BLaER1 treated with 17β-estradiol and CSF1 and Interleukin-3, amounts not matched to agents 10 nM and 100 nM (cell line): ENCODE measurements around the gene NOXA1.

Source experiments
- H3K27ac ChIP-seq, 11 experiments: shearing (Covaris generic); formaldehyde crosslinking; 2 replicates each; pipeline ENCODE4 v1.8.1; 2022
- H3K27me3 ChIP-seq, 11 experiments: shearing (Covaris generic); formaldehyde crosslinking; 2 replicates each; pipeline ENCODE4 v1.8.1; 2022
- H3K36me3 ChIP-seq, 11 experiments: shearing (Covaris generic); formaldehyde crosslinking; 2 replicates each; pipeline ENCODE4 v1.8.1; 2022
- H3K4me1 ChIP-seq, 10 experiments: shearing (Covaris generic); formaldehyde crosslinking; 2 replicates each; pipeline ENCODE4 v1.8.1; 2022
- H3K4me2 ChIP-seq, 11 experiments: shearing (Covaris generic); formaldehyde crosslinking; 2 replicates each; pipeline ENCODE4 v1.8.1; 2022
- H3K4me3 ChIP-seq, 10 experiments: shearing (Covaris generic); formaldehyde crosslinking; 2 replicates each; pipeline ENCODE4 v1.8.1; 2022
- H3K9ac ChIP-seq, 11 experiments: shearing (Covaris generic); formaldehyde crosslinking; 2 replicates each; pipeline ENCODE4 v1.8.1; 2022
- H3K9me3 ChIP-seq, 11 experiments: shearing (Covaris generic); formaldehyde crosslinking; replicated peaks in 1 of 11; 2 replicates each; pipeline ENCODE4 v1.8.1; 2022
- H4K20me1 ChIP-seq, 11 experiments: shearing (Covaris generic); formaldehyde crosslinking; 2 replicates each; pipeline ENCODE4 v1.8.1; 2022
- Cebpa-rat ChIP-seq, 11 experiments: shearing (Covaris generic); IDR thresholded peaks; 2 replicates each; pipeline ENCODE4 v1.8.1; 2022

NOXA1 gene

GRCh38 chr9:137397675-137398423 lies 25.3 kb upstream of the NOXA1 start:
- peaks cover 0 to 25% (median 7%) of the 10 kb centered on the region in 11 experiments; a peak in 7 of 22 replicates for H4K20me1 ChIP-seq
- peaks cover 5 to 20% (median 16%) of the 10 kb centered on the region in 11 experiments; a peak in 17 of 22 replicates for H3K36me3 ChIP-seq
- H3K4me2 ChIP-seq = peak overlapping the region; percentile 23 to 97 (median 76); a peak in 17 of 22 replicates
- no peak overlapping the region for H3K9ac ChIP-seq
- TF ChIP-seq Cebpa-rat (IDR thresholded peaks at IDR 0.05) = no peak
- no peaks in the 10 kb centered on the region for H3K27me3 ChIP-seq
- H3K4me1 ChIP-seq = peaks cover 56 to 88% (median 69%) of the 10 kb centered on the region in 10 experiments
- peaks cover 35 to 62% (median 54%) of the 10 kb centered on the region in 11 experiments for H3K9me3 ChIP-seq
- no peak overlapping the region for H3K4me3 ChIP-seq
- H3K27ac ChIP-seq = peak overlapping the region in 1 of 11 experiments; percentile 44; a peak in 1 of 22 replicates

- Histone ChIP-seq H3K27ac (peak overlapping the region in 8 of 11 experiments; percentile 3 to 78 (median 52); a peak in 12 of 22 replicates), H3K9ac (peak overlapping the region in 2 of 11 experiments; percentile 0 to 25; a peak in 1 of 22 replicates), H3K27me3 (no peaks in the 10 kb centered on the region), H4K20me1 (peaks cover 0 to 18% (median 0%) of the 10 kb centered on the region in 11 experiments; a peak in 7 of 22 replicates), H3K9me3 (peaks cover 40 to 71% (median 62%) of the 10 kb centered on the region in 11 experiments), H3K4me3 (peak overlapping the region in 1 of 10 experiments; percentile 3; a peak in 1 of 20 replicates), H3K4me2 (peak overlapping the region; percentile 62 to 97 (median 76)), H3K4me1 (peaks cover 47 to 85% (median 59%) of the 10 kb centered on the region in 10 experiments), H3K36me3 (peaks cover 9 to 28% (median 21%) of the 10 kb centered on the region in 11 experiments; a peak in 18 of 22 replicates)
- no peak for TF ChIP-seq Cebpa-rat (IDR thresholded peaks at IDR 0.05)
Measured at GRCh38 chr9:137398561-137399468, 24.4 kb upstream of the NOXA1 start.

- 0 out of 20 replicates have a peak overlapping the region, but pooled peaks of 1 of the 10 experiments have one; percentile 8 for H3K4me3 ChIP-seq
- no peak for TF ChIP-seq Cebpa-rat (IDR thresholded peaks at IDR 0.05)
- H4K20me1 ChIP-seq = peaks cover 20 to 34% (median 29%) of the 10 kb centered on the region in 11 experiments; a peak in 20 of 22 replicates
- peaks cover 0 to 20% (median 14%) of the 10 kb centered on the region in 11 experiments; a peak in 17 of 22 replicates for H3K27me3 ChIP-seq
- H3K4me1 ChIP-seq = peaks cover 48 to 84% (median 57%) of the 10 kb centered on the region in 10 experiments
- peaks cover 28 to 54% (median 46%) of the 10 kb centered on the region in 11 experiments for H3K9me3 ChIP-seq
- H3K27ac ChIP-seq = no peak overlapping the region
- peak overlapping the region in 2 of 11 experiments; percentile 30 to 54; a peak in 4 of 22 replicates for H3K4me2 ChIP-seq
- H3K36me3 ChIP-seq = peaks cover 7 to 24% (median 21%) of the 10 kb centered on the region in 11 experiments; a peak in 17 of 22 replicates
- H3K9ac ChIP-seq = no peak overlapping the region
Measured at GRCh38 chr9:137402746-137403145, 20.4 kb upstream of the NOXA1 start.

- Histone ChIP-seq H3K4me2 (peak overlapping the region in 2 of 11 experiments; percentile 30 to 54; a peak in 4 of 22 replicates), H3K9me3 (peaks cover 23 to 49% (median 40%) of the 10 kb centered on the region in 11 experiments), H3K4me1 (peaks cover 48 to 84% (median 57%) of the 10 kb centered on the region in 10 experiments), H3K27ac (no peak overlapping the region), H3K9ac (no peak overlapping the region), H4K20me1 (peaks cover 22 to 37% (median 32%) of the 10 kb centered on the region in 11 experiments; a peak in 20 of 22 replicates), H3K27me3 (peaks cover 0 to 20% (median 14%) of the 10 kb centered on the region in 11 experiments; a peak in 17 of 22 replicates), H3K36me3 (peaks cover 7 to 24% (median 21%) of the 10 kb centered on the region in 11 experiments; a peak in 16 of 22 replicates), H3K4me3 (no peak overlapping the region)
- TF ChIP-seq Cebpa-rat (IDR thresholded peaks at IDR 0.05) = no peak
Measured at GRCh38 chr9:137403269-137403668, 19.9 kb upstream of the NOXA1 start.

GRCh38 chr9:137404961-137405567 lies 18.1 kb upstream of the NOXA1 start:
- H3K27me3 ChIP-seq = peaks cover 0 to 21% (median 14%) of the 10 kb centered on the region in 11 experiments; a peak in 17 of 22 replicates
- H3K4me3 ChIP-seq = no peak overlapping the region
- H3K36me3 ChIP-seq = peaks cover 7 to 24% (median 21%) of the 10 kb centered on the region in 11 experiments; a peak in 16 of 22 replicates
- peaks cover 31 to 51% (median 48%) of the 10 kb centered on the region in 11 experiments; a peak in 20 of 22 replicates for H4K20me1 ChIP-seq
- H3K4me2 ChIP-seq = peak overlapping the region in 5 of 11 experiments; percentile 15 to 99 (median 52); a peak in 6 of 22 replicates
- H3K4me1 ChIP-seq = peaks cover 48 to 78% (median 57%) of the 10 kb centered on the region in 10 experiments
- TF ChIP-seq Cebpa-rat (IDR thresholded peaks at IDR 0.05) = no peak
- peak overlapping the region in 3 of 11 experiments; percentile 5 to 15 (median 9); a peak in 3 of 22 replicates for H3K9ac ChIP-seq
- H3K9me3 ChIP-seq = peaks cover 23 to 37% (median 31%) of the 10 kb centered on the region in 11 experiments
- H3K27ac ChIP-seq = no peak overlapping the region

- peaks cover 48 to 78% (median 57%) of the 10 kb centered on the region in 10 experiments for H3K4me1 ChIP-seq
- peaks cover 31 to 56% (median 54%) of the 10 kb centered on the region in 11 experiments; a peak in 21 of 22 replicates for H4K20me1 ChIP-seq
- H3K4me2 ChIP-seq = peak overlapping the region in 6 of 11 experiments; percentile 15 to 99 (median 72); a peak in 5 of 22 replicates
- H3K9me3 ChIP-seq = peaks cover 23 to 31% (median 29%) of the 10 kb centered on the region in 11 experiments
- no peak for TF ChIP-seq Cebpa-rat (IDR thresholded peaks at IDR 0.05)
- peak overlapping the region in 2 of 11 experiments; percentile 5 to 15; a peak in 3 of 22 replicates for H3K9ac ChIP-seq
- peaks cover 7 to 24% (median 21%) of the 10 kb centered on the region in 11 experiments; a peak in 16 of 22 replicates for H3K36me3 ChIP-seq
- H3K27me3 ChIP-seq = peaks cover 0 to 21% (median 14%) of the 10 kb centered on the region in 11 experiments; a peak in 17 of 22 replicates
- no peak overlapping the region for H3K4me3 ChIP-seq
- H3K27ac ChIP-seq = no peak overlapping the region
Measured at GRCh38 chr9:137405677-137406081, 17.5 kb upstream of the NOXA1 start.

GRCh38 chr9:137406085-137406760 lies 17.0 kb upstream of the NOXA1 start:
- no peak overlapping the region for H3K27ac ChIP-seq
- peaks cover 0 to 21% (median 14%) of the 10 kb centered on the region in 11 experiments; a peak in 17 of 22 replicates for H3K27me3 ChIP-seq
- H3K4me2 ChIP-seq = peak overlapping the region; percentile 53 to 100 (median 96); a peak in 19 of 22 replicates
- peak overlapping the region in 2 of 11 experiments; percentile 15 to 21; a peak in 6 of 22 replicates for H3K9ac ChIP-seq
- H3K4me1 ChIP-seq = peaks cover 49 to 79% (median 60%) of the 10 kb centered on the region in 10 experiments
- peaks cover 21 to 25% (median 24%) of the 10 kb centered on the region in 11 experiments for H3K9me3 ChIP-seq
- peaks cover 7 to 24% (median 21%) of the 10 kb centered on the region in 11 experiments; a peak in 16 of 22 replicates for H3K36me3 ChIP-seq
- TF ChIP-seq Cebpa-rat (IDR thresholded peaks at IDR 0.05) = no peak
- H3K4me3 ChIP-seq = no peak overlapping the region
- H4K20me1 ChIP-seq = peaks cover 31 to 61% (median 59%) of the 10 kb centered on the region in 11 experiments; a peak in 21 of 22 replicates
